ENCODE measurements around the gene BAIAP2L2.

DNA sequence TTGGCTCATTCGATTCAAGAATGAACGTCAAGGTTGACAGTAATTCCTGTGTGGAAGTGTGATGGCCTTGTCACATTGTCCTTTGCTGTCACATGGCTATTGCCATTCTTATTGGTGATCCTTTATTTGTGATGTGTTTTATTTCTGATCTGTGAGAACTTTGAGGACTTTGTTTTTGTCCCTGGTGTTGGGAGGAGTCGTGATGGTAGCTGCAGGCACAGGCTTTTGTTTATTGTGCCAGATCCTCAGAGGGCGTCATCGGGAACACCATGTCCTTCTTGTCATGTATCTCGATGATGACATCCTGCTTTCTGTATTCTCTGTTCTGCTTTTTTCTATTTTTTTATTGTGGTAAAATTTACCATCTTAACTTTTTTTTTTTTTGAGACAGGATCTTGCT, 47.7 kb downstream of the BAIAP2L2 start:
- TF ChIP-seq, protein P1, sequence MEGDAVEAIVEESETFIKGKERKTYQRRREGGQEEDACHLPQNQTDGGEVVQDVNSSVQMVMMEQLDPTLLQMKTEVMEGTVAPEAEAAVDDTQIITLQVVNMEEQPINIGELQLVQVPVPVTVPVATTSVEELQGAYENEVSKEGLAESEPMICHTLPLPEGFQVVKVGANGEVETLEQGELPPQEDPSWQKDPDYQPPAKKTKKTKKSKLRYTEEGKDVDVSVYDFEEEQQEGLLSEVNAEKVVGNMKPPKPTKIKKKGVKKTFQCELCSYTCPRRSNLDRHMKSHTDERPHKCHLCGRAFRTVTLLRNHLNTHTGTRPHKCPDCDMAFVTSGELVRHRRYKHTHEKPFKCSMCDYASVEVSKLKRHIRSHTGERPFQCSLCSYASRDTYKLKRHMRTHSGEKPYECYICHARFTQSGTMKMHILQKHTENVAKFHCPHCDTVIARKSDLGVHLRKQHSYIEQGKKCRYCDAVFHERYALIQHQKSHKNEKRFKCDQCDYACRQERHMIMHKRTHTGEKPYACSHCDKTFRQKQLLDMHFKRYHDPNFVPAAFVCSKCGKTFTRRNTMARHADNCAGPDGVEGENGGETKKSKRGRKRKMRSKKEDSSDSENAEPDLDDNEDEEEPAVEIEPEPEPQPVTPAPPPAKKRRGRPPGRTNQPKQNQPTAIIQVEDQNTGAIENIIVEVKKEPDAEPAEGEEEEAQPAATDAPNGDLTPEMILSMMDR (conservative IDR thresholded peaks at IDR 0.05; ENCODE audit: low read depth in 2 of 2), result no peak
- TF ChIP-seq EZH2phosphoT487 (IDR thresholded peaks at IDR 0.05; ENCODE audit: unreplicated experiment), result no peak
- TF ChIP-seq EZH2 (IDR thresholded peaks at IDR 0.05; ENCODE audit: low read depth, unreplicated experiment), result no peak
- no peak for TF ChIP-seq ZNF331 (CRISPR knock-in tag; IDR thresholded peaks at IDR 0.05; ENCODE audit: low read depth)
- no peak for TF ChIP-seq NANOG (IDR thresholded peaks at IDR 0.05; ENCODE audit: borderline replicate concordance)
- TF ChIP-seq JUNB (IDR thresholded peaks at IDR 0.05; ENCODE audit: unreplicated experiment), result no peak
- TF ChIP-seq, protein P2, sequence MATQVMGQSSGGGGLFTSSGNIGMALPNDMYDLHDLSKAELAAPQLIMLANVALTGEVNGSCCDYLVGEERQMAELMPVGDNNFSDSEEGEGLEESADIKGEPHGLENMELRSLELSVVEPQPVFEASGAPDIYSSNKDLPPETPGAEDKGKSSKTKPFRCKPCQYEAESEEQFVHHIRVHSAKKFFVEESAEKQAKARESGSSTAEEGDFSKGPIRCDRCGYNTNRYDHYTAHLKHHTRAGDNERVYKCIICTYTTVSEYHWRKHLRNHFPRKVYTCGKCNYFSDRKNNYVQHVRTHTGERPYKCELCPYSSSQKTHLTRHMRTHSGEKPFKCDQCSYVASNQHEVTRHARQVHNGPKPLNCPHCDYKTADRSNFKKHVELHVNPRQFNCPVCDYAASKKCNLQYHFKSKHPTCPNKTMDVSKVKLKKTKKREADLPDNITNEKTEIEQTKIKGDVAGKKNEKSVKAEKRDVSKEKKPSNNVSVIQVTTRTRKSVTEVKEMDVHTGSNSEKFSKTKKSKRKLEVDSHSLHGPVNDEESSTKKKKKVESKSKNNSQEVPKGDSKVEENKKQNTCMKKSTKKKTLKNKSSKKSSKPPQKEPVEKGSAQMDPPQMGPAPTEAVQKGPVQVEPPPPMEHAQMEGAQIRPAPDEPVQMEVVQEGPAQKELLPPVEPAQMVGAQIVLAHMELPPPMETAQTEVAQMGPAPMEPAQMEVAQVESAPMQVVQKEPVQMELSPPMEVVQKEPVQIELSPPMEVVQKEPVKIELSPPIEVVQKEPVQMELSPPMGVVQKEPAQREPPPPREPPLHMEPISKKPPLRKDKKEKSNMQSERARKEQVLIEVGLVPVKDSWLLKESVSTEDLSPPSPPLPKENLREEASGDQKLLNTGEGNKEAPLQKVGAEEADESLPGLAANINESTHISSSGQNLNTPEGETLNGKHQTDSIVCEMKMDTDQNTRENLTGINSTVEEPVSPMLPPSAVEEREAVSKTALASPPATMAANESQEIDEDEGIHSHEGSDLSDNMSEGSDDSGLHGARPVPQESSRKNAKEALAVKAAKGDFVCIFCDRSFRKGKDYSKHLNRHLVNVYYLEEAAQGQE (IDR thresholded peaks at IDR 0.05; ENCODE audit: unreplicated experiment), result no peak
- TF ChIP-seq POLR2AphosphoS5 (IDR thresholded peaks at IDR 0.05; ENCODE audit: low read depth), result no peak
- TF ChIP-seq ZNF114 (CRISPR knock-in tag; IDR thresholded peaks at IDR 0.05), result no peak
- no peak for TF ChIP-seq STAT1 (IDR thresholded peaks at IDR 0.05; ENCODE audit: unreplicated experiment)
- no peak for TF ChIP-seq CREB1 (CRISPR knock-in tag; IDR thresholded peaks at IDR 0.05; ENCODE audit: low read depth)
- TF ChIP-seq, protein P3, sequence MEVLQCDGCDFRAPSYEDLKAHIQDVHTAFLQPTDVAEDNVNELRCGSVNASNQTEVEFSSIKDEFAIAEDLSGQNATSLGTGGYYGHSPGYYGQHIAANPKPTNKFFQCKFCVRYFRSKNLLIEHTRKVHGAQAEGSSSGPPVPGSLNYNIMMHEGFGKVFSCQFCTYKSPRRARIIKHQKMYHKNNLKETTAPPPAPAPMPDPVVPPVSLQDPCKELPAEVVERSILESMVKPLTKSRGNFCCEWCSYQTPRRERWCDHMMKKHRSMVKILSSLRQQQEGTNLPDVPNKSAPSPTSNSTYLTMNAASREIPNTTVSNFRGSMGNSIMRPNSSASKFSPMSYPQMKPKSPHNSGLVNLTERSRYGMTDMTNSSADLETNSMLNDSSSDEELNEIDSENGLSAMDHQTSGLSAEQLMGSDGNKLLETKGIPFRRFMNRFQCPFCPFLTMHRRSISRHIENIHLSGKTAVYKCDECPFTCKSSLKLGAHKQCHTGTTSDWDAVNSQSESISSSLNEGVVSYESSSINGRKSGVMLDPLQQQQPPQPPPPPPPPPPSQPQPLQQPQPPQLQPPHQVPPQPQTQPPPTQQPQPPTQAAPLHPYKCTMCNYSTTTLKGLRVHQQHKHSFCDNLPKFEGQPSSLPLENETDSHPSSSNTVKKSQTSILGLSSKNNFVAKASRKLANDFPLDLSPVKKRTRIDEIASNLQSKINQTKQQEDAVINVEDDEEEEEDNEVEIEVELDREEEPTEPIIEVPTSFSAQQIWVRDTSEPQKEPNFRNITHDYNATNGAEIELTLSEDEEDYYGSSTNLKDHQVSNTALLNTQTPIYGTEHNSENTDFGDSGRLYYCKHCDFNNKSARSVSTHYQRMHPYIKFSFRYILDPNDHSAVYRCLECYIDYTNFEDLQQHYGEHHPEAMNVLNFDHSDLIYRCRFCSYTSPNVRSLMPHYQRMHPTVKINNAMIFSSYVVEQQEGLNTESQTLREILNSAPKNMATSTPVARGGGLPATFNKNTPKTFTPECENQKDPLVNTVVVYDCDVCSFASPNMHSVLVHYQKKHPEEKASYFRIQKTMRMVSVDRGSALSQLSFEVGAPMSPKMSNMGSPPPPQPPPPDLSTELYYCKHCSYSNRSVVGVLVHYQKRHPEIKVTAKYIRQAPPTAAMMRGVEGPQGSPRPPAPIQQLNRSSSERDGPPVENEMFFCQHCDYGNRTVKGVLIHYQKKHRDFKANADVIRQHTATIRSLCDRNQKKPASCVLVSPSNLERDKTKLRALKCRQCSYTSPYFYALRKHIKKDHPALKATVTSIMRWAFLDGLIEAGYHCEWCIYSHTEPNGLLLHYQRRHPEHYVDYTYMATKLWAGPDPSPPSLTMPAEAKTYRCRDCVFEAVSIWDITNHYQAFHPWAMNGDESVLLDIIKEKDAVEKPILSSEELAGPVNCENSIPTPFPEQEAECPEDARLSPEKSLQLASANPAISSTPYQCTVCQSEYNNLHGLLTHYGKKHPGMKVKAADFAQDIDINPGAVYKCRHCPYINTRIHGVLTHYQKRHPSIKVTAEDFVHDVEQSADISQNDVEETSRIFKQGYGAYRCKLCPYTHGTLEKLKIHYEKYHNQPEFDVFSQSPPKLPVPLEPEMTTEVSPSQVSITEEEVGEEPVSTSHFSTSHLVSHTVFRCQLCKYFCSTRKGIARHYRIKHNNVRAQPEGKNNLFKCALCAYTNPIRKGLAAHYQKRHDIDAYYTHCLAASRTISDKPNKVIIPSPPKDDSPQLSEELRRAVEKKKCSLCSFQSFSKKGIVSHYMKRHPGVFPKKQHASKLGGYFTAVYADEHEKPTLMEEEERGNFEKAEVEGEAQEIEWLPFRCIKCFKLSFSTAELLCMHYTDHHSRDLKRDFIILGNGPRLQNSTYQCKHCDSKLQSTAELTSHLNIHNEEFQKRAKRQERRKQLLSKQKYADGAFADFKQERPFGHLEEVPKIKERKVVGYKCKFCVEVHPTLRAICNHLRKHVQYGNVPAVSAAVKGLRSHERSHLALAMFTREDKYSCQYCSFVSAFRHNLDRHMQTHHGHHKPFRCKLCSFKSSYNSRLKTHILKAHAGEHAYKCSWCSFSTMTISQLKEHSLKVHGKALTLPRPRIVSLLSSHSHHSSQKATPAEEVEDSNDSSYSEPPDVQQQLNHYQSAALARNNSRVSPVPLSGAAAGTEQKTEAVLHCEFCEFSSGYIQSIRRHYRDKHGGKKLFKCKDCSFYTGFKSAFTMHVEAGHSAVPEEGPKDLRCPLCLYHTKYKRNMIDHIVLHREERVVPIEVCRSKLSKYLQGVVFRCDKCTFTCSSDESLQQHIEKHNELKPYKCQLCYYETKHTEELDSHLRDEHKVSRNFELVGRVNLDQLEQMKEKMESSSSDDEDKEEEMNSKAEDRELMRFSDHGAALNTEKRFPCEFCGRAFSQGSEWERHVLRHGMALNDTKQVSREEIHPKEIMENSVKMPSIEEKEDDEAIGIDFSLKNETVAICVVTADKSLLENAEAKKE (CRISPR knock-in tag; IDR thresholded peaks at IDR 0.05), result no peak
- TF ChIP-seq, protein P4, sequence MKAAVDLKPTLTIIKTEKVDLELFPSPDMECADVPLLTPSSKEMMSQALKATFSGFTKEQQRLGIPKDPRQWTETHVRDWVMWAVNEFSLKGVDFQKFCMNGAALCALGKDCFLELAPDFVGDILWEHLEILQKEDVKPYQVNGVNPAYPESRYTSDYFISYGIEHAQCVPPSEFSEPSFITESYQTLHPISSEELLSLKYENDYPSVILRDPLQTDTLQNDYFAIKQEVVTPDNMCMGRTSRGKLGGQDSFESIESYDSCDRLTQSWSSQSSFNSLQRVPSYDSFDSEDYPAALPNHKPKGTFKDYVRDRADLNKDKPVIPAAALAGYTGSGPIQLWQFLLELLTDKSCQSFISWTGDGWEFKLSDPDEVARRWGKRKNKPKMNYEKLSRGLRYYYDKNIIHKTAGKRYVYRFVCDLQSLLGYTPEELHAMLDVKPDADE (IDR thresholded peaks at IDR 0.05), result no peak
